Measurements from ENCODE around the gene DAPK1.
A peak's percentile ranks its signal among the peaks of the same experiment; 100 is the strongest.

The DAPK1 gene

GRCh38 chr9:87497604-87498045 lies at the start of gene DAPK1:
TSS of gene DAPK1 (plus strand) at chr9:87497867. CDS start at chr9:87499078, 1,211 bp downstream.
- TF ChIP-seq CTCF (IDR thresholded peaks at IDR 0.05; ENCODE audit: low read depth, low read length): peak; percentile 2
- in situ Hi-C loops (cut with HindIII; ENCODE audit: low sequenced_read_pairs): no loop called here
- peak; percentile 32 for DNase-seq (ENCODE audit: low read depth, low spot score)
- H3K4me3 ChIP-seq (ENCODE audit: low read depth, low read length): peak within 1 kb of the TSS; percentile 57

GRCh38 chr9:87451149-87451548 lies 46.5 kb upstream of the DAPK1 start:
- H3K4me3 ChIP-seq (ENCODE audit: low read depth, low read length): no peak overlapping the region
- no peak for TF ChIP-seq CTCF (IDR thresholded peaks at IDR 0.05; ENCODE audit: low read depth, low read length)
- no peak for DNase-seq (ENCODE audit: low read depth, low spot score)
- in situ Hi-C loops (cut with HindIII; ENCODE audit: low sequenced_read_pairs): no loop called here

GRCh38 chr9:87455407-87455806 lies 42.3 kb upstream of the DAPK1 start:
- DNase-seq (ENCODE audit: low read depth, low spot score): no peak
- TF ChIP-seq CTCF (IDR thresholded peaks at IDR 0.05; ENCODE audit: low read depth, low read length): no peak
- in situ Hi-C loops (cut with HindIII; ENCODE audit: low sequenced_read_pairs): no loop called here
- no peak overlapping the region for H3K4me3 ChIP-seq (ENCODE audit: low read depth, low read length)

GRCh38 chr9:87461256-87461655 lies 36.4 kb upstream of the DAPK1 start:
- DNase-seq (ENCODE audit: low read depth, low spot score): no peak
- in situ Hi-C loops (cut with HindIII; ENCODE audit: low sequenced_read_pairs): no loop called here
- no peak for TF ChIP-seq CTCF (IDR thresholded peaks at IDR 0.05; ENCODE audit: low read depth, low read length)
- no peak overlapping the region for H3K4me3 ChIP-seq (ENCODE audit: low read depth, low read length)

GRCh38 chr9:87464110-87464991 lies 33.3 kb upstream of the DAPK1 start:
- DNase-seq (ENCODE audit: low read depth, low spot score): no peak
- no peak overlapping the region for H3K4me3 ChIP-seq (ENCODE audit: low read depth, low read length)
- in situ Hi-C loops (cut with HindIII; ENCODE audit: low sequenced_read_pairs): no loop called here
- no peak for TF ChIP-seq CTCF (IDR thresholded peaks at IDR 0.05; ENCODE audit: low read depth, low read length)

- DNase-seq (ENCODE audit: low read depth, low spot score): no peak
- no peak for TF ChIP-seq CTCF (IDR thresholded peaks at IDR 0.05; ENCODE audit: low read depth, low read length)
- in situ Hi-C loops (cut with HindIII; ENCODE audit: low sequenced_read_pairs): no loop called here
- H3K4me3 ChIP-seq (ENCODE audit: low read depth, low read length): no peak overlapping the region
Measured at GRCh38 chr9:87464992-87465378, 32.7 kb upstream of the DAPK1 start.
